Body of pancreas (tissue), 4 donors: Measurements from ENCODE around the gene PIP5KL1. TPM values are rescaled to one million over a fixed set of nuclear protein-coding genes. Genes with fewer than 3 reads are reported as not detected.

ENCODE experiments used
- ATAC-seq: fragments of 150-250 bp; one replicate; pipeline ENCODE4 v1.9.1; 2016
- DNase-seq, 4 donors: peaks; one replicate each; pipeline ENCODE4 v3.0.0-alpha.2; 2019
- H3K27ac ChIP-seq, 4 donors: fragments of 200-600 bp; sonication (generic); 1 replicate in 3 of 4; 2 replicates in 1 of 4; pipeline versions ENCODE4 v1.5.1 to v1.6.1; 2016 to 2019; ENCODE audit warnings: mild to moderate bottlenecking in 1 of 4, mixed read lengths in 1 of 4, moderate library complexity in 1 of 4
- H3K27me3 ChIP-seq, 2 donors: fragments of 200-600 bp; sonication (generic); one replicate each; pipeline ENCODE4 v1.6.0; 2016; ENCODE audit warnings: mild to moderate bottlenecking in 1 of 2
- H3K36me3 ChIP-seq, 2 donors: fragments of 200-600 bp; sonication (generic); replicated peaks in 1 of 2; 2 replicates each; pipeline ENCODE4 v1.5.1; 2016; ENCODE audit warnings: low read depth in 2 of 2; ENCODE audit not compliant: insufficient read depth in 1 of 2
- H3K4me1 ChIP-seq: fragments of 200-600 bp; sonication (generic); one replicate; pipeline ENCODE4 v1.6.0; 2016
- H3K4me3 ChIP-seq, 2 donors: fragments of 200-600 bp; sonication (generic); 1 replicate in 1 of 2; 2 replicates in 1 of 2; pipeline ENCODE4 v1.5.1; 2016 to 2019
- H3K9me3 ChIP-seq, 3 donors: fragments of 200-600 bp; sonication (generic); 1 replicate in 2 of 3; 2 replicates in 1 of 3; pipeline ENCODE4 v1.5.1; 2016
- CTCF ChIP-seq, 7 experiments: fragments of 450-650 bp in 4 of 7; fragments of 200-600 bp in 3 of 7; sonication (generic) in 3 of 7; IDR thresholded peaks; one replicate each; pipeline ENCODE4 v1.5.1; 2016 to 2019; ENCODE audit warnings: antibody characterized with exemption in 7 of 7
- POLR2A ChIP-seq, 3 donors: fragments of 450-650 bp; IDR thresholded peaks; one replicate each; pipeline ENCODE4 v1.6.1; 2016; ENCODE audit warnings: antibody characterized with exemption in 3 of 3, mild to moderate bottlenecking in 2 of 3
- WGBS, 2 donors: methylation state at CpG; one replicate each; pipeline ENCODE4 v1.1.5; 2017; 5-methylcytosine and 5-hydroxymethylcytosine counted together
- intact Hi-C: fragments of 100-400 bp; cut with DNase I; formaldehyde crosslinking; loops from one replicate; pipeline ENCODE4 v1.15.1; 2023
- total RNA-seq, 2 donors: library from RNA; depleted of rRNA; stranded (reverse); fragments of >200 nt; gene quantifications; one replicate each; pipeline ENCODE4 v1.1.0, GENCODE V29; 2016

PIP5KL1 gene
- total RNA-seq, 2 donors from 2014 or later: 1.3 to 2.6 TPM

GRCh38 chr9:127944586-127945218 is 14.1 kb upstream of the PIP5KL1 start:
- 91 to 95% methylated on average over 30 to 34 of the region's 38 CpGs for WGBS, 2 donors
- Histone ChIP-seq H3K4me1 (peaks cover 10% of the 10 kb centered on the region), H3K9me3 (no peaks in the 10 kb centered on the region), H3K27me3 (no peaks in the 10 kb centered on the region), H3K27ac (no peak overlapping the region), H3K36me3 (peaks cover 0 to 7% of the 10 kb centered on the region in 2 donors), H3K4me3 (no peak overlapping the region)
- DNase-seq (no peak), ATAC-seq (no peak)
- no peak for TF ChIP-seq POLR2A (IDR thresholded peaks at IDR 0.05)
- intact Hi-C loops: loop anchor here (10.0 kb wide), 1 partner anchor 180 kb away; the partner anchor contains the start of gene PTGES2

- no peaks in the 10 kb centered on the region for H3K27me3 ChIP-seq
- peak; percentile 79 for ATAC-seq
- no peak overlapping the region for H3K27ac ChIP-seq
- no peak overlapping the region for H3K4me3 ChIP-seq
- no peak for TF ChIP-seq POLR2A (IDR thresholded peaks at IDR 0.05)
- peak; percentile 64 to 93 (median 82) for TF ChIP-seq CTCF (IDR thresholded peaks at IDR 0.05)
- DNase-seq: peak; percentile 80 to 88 (median 84)
- no peaks in the 10 kb centered on the region for H3K9me3 ChIP-seq
- 47 to 60% methylated on average over 7 to 13 of the region's 13 CpGs for WGBS, 2 donors
- peaks cover 0 to 7% of the 10 kb centered on the region in 2 donors for H3K36me3 ChIP-seq
- intact Hi-C loops: loop anchor here (2.0 to 10.0 kb wide), 2 partner anchors 93 to 181 kb away; partner anchors contain the start of gene PTGES2
- H3K4me1 ChIP-seq: peaks cover 5% of the 10 kb centered on the region
Observed at GRCh38 chr9:127943731-127944144, 13.2 kb upstream of the PIP5KL1 start.

GRCh38 chr9:127943011-127943662 is 12.6 kb upstream of the PIP5KL1 start:
- H3K27me3 ChIP-seq: no peaks in the 10 kb centered on the region
- WGBS, 2 donors: 74 to 78% methylated on average over 8 to 14 of the region's 14 CpGs
- intact Hi-C loops: loop anchor here (2.0 to 10.0 kb wide), 2 partner anchors 94 to 182 kb away; partner anchors contain the start of gene PTGES2
- DNase-seq (no peak), ATAC-seq (no peak)
- peak in 1 of 7 experiments; percentile 10 for TF ChIP-seq CTCF (IDR thresholded peaks at IDR 0.05)
- TF ChIP-seq POLR2A (IDR thresholded peaks at IDR 0.05): no peak
- H3K4me1 ChIP-seq: peaks cover 6% of the 10 kb centered on the region
- peaks cover 0 to 7% of the 10 kb centered on the region in 2 donors for H3K36me3 ChIP-seq
- H3K27ac ChIP-seq: no peak overlapping the region
- no peak overlapping the region for H3K4me3 ChIP-seq
- H3K9me3 ChIP-seq: no peaks in the 10 kb centered on the region

- Histone ChIP-seq H3K4me3 (no peak overlapping the region), H3K36me3 (peaks cover 0 to 7% of the 10 kb centered on the region in 2 donors), H3K9me3 (no peaks in the 10 kb centered on the region), H3K27me3 (no peaks in the 10 kb centered on the region), H3K27ac (no peak overlapping the region), H3K4me1 (peaks cover 8% of the 10 kb centered on the region)
- intact Hi-C loops: loop anchor here (2.0 to 10.0 kb wide), 2 partner anchors 94 to 182 kb away; partner anchors contain the start of gene PTGES2
- ATAC-seq: peak; percentile 62
- WGBS, 2 donors: 61 to 75% methylated on average over 4 to 18 of the region's 18 CpGs
- peak; percentile 59 to 71 (median 66) for DNase-seq
- TF ChIP-seq CTCF (IDR thresholded peaks at IDR 0.05): peak; percentile 62 to 90 (median 72)
- TF ChIP-seq POLR2A (IDR thresholded peaks at IDR 0.05): no peak
Observed at GRCh38 chr9:127942216-127943010, 11.8 kb upstream of the PIP5KL1 start.

- Histone ChIP-seq H3K9me3 (no peaks in the 10 kb centered on the region), H3K27ac (no peak overlapping the region), H3K36me3 (peaks cover 0 to 7% of the 10 kb centered on the region in 2 donors), H3K27me3 (no peaks in the 10 kb centered on the region), H3K4me3 (no peak overlapping the region), H3K4me1 (peaks cover 11% of the 10 kb centered on the region)
- DNase-seq: no peak
- ATAC-seq: no peak
- intact Hi-C loops: loop anchor here (2.0 to 10.0 kb wide), 2 partner anchors 95 to 183 kb away; partner anchors contain the start of gene PTGES2
- WGBS, 2 donors: 70 to 71% methylated on average over 3 of the region's 3 CpGs
- TF ChIP-seq POLR2A (IDR thresholded peaks at IDR 0.05) (no peak), CTCF (IDR thresholded peaks at IDR 0.05) (no peak)
Observed at GRCh38 chr9:127941961-127942215, 11.3 kb upstream of the PIP5KL1 start.
